Measurements from ENCODE around the gene ADAM15.
A peak's percentile ranks its signal among the peaks of the same experiment; 100 is the strongest.

Gene ADAM15

GRCh38 chr1:155012026-155012546 is 39.0 kb upstream of the ADAM15 start:
- no peak for DNase-seq

DNA sequence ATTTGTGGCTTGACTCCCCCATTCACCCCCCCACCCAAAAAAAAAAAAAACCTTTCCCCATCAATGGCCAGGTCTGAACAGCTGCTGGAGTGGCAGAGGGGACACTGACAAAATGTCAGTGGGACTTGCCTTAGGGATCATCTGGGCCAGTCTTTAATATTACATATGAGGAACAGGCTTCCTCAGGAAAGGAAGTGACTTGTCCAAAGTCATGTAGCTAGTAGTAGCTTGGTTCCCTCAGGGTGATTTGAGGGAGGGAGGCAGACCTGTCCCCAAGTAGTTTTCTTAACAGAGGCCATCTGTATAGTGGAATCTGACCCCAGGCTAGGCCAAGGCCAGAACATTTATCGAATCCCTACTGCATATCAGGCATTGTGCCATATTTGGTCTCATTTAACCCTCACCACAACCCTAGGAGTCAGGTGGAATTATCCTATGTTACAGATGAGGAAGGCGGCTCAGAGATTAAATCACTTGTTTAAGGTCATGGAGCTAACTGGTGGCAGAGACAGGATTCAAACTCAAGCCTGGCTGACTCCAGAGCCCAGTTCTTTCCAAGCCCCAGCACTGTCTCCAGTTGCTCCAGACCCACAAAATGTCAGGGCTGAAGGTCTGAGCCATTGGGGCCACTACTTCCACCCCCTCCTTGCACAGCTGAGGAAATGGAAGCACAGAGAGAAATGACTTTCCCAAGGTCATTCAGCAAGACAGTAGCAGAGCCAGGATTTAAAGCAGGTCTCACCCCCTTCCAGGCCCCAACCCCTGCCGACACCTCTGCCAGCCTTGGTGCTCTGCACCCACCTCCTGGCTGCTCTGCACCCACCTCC is 38.1 kb upstream of the ADAM15 start:
- no peak for DNase-seq

DNA sequence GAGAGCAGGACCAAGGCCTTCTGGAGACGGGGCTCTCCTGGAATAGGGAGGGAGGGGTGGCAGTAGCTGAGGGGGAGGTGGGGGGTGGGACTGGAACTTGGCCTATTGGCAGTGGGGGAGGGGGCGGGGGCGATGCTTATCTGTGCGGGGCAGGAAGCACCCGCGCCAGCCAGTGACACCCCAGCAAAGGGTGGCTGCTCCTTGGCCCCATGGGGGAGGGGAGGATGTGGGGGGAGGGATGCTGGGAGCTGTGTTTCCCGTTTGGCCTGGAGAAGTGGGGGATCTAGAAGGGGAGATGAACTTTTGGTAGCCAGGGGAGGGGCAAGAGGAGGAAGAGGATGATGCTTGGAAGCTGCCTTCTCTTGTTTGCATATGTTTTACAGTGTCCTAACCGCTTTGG is 37.5 kb upstream of the ADAM15 start:
- DNase-seq: peak; percentile 38

- no peak for DNase-seq
Observed at GRCh38 chr1:155014709-155015508, 36.2 kb upstream of the ADAM15 start.

- no peak for DNase-seq
Observed at GRCh38 chr1:155015527-155016230, 35.4 kb upstream of the ADAM15 start.

DNA sequence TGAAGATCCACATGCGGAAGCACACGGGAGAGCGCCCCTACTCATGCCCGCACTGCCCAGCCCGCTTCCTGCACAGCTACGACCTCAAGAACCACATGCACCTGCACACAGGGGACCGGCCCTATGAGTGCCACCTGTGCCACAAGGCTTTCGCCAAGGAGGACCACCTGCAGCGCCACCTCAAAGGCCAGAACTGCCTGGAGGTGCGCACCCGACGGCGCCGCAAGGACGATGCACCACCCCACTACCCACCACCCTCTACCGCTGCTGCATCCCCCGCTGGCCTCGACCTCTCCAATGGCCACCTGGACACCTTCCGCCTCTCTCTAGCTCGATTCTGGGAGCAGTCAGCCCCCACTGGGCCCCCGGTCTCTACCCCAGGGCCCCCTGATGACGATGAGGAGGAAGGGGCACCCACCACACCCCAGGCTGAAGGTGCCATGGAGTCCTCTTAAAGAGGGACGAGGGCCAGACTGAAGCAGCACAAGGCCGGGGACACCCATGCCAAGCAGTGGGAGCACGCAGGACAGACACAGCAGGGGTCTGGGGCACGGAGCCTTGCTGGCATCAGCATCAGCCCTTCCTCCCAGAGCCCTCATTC is 34.8 kb upstream of the ADAM15 start:
- DNase-seq: no peak

- peak; percentile 85 for DNase-seq
Observed at GRCh38 chr1:155017041-155017945, 33.8 kb upstream of the ADAM15 start.

GRCh38 chr1:155017946-155018316 is 33.2 kb upstream of the ADAM15 start:
- DNase-seq: no peak

- DNase-seq: no peak
Observed at GRCh38 chr1:155018617-155019348, 32.3 kb upstream of the ADAM15 start.

DNA sequence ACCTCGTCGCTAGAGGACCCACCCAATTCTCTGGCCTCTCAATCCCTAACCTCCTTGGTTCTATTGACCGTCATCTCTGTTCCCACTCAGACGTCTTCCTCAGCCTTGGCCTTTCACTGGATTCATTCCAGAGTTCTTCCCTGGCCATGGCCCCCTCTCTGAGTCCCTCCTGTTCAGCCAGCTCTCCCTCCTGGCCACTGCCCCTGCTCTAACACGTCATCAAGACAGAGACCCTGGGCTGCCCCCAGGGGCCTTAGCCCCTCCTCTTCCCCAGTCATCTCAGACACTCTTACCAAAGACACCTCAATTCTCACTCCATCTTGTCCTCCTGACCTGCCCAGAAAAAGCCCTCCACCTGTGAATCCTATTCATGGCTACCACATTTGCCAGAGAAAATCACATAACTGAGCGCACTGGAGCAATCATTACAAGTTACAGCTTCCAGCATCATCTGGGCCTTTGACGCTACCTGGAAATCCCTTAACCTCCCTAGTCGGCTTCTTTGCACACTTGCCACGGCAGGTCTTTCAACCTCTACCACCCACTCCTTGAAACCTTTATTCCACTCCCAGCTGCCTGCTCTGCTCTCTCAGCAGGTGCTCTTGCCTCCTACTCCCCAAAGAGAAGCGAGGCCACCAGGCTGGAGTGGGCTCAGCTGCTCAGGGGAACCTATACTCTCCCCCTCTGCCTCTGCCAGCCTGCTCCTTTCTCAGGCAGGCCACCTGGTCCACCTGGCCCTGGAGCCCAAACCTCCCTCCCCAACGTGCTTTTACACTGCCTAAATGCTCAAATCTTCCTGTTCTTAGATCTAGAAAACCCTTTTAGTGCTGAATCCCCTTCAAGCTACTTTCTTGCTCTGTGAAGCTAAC is 31.5 kb upstream of the ADAM15 start:
- DNase-seq: no peak

GRCh38 chr1:155022136-155022926 is 28.8 kb upstream of the ADAM15 start:
- DNase-seq: no peak

GRCh38 chr1:155022927-155023236 is 28.2 kb upstream of the ADAM15 start:
- DNase-seq: no peak

GRCh38 chr1:155023627-155024026 is 27.5 kb upstream of the ADAM15 start:
- no peak for DNase-seq

DNA sequence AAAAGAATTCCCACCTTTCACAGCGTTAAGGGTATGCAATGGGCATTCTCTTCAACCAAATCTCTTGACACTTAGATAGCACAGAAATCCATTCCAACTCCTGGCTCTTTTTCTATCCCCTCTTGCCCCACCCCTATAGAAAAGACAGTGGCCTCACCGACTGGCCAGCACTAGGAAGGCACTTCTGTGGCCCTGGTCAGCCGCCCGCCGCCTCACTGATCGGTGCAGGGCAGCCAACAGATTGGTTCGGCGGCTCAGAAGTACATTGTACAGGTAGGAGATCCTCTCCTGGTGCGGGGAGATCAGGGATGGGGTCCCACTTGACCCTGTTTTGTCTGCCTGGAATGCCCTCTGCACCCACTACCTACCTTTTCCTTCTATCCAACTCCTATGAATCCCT is 26.8 kb upstream of the ADAM15 start:
- no peak for DNase-seq

DNA sequence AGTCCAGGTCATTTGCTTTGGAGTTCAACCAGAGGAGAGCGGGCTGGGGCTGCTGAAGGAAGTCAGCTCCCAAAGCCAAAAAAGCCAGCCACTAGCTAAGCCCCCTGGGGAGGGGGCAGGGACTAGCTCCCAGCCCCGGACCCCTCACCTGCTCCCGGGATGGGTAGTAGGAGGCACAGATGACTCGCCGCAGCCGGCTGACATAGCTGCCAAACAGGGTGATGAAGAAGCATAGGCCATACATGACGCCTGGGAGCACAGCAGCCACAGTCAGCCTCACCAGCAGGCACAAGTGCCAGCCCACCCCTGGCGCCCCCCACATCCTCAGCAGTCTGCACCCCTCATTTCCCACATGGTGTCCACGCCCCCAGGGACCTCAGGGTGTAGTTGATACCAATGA is 25.0 kb upstream of the ADAM15 start:
- no peak for DNase-seq

DNA sequence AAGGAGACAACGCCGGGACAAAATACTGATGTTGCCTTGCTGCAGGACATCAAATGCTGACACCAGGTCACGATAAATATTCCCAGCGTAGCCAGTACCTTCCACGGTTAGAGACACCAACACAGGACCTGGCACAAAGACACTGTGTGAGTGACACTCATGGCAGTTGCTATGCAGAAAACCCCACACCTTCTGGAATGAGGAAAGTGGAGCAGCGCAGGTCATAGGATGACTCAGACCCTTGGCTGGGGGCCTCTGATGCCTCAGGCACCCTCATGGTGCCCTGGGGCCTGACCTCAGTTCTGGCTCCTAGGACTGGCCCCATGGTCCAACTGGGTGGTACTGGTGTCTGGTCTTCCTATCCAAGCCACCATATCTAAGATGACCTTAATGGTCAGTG is 24.5 kb upstream of the ADAM15 start:
- no peak for DNase-seq

DNA sequence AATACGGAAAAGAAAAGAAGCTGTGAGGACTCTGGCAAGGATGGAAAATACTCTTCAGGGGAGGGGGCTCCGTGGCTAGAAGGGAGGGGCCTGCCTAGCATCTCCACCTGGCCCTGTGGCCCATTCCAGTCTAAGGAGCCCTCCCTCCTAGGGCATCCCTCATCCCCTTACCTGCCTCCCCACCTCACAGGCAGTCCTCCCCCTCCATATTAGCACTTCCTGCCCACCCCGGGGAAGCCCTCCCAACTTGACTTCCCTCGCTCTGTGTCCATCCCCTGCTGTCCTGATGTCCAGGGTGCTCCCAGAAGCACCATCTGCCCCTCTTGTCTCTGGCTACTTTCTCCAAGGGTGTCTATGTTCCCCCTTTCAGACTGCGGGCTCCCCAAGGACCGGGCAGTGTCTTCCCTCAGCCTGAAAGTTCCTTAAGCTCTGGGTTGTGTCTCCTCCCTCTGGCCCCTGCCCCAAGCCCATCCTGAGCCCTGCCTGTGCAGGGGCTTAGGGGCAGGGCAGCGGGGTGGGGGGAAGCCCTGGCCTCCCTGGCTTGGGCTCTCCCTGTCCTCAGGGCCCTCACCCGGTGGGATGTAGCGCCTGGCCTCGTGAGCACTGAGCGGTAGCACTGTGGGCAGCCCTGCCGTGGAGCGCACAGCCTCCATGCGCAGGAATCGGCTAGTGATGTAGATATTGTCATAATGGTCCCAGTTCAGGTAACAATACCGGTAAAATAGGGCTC is 21.4 kb upstream of the ADAM15 start:
- no peak for DNase-seq

DNA sequence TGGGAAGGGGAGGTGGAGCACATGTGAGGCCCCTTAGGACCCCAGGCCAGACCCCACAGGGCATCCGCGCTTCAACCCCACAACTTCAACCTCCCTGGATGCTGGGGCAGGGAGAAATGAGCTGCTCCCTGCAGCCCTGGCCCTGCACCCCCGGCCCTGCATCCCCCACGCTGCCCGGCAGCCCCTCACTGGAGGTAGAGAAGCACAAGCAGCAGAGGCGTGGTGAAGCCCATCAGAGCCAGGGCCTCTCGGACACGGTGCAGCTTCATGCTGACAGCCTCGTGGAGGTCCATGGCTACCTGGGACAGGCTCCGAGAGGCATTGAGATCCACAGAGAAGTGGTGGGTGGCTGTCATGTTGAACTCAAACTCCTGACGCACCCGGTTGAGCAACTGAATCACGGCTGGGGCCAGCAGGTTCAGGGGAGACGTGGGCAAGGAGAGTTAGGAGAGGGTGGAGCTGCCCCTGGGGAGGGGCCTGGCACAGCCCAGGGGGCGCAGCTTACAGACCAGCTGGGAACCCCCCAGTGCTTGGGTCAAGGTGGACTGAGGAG is 20.8 kb upstream of the ADAM15 start:
- DNase-seq: no peak
